Measurements from ENCODE around the gene GPR146.
"Not testable (repeated sequence)": the region's sequence is repeated elsewhere in the genome, so short reads cannot be mapped to it uniquely, and the experiment has no call there.

The GPR146 gene

GRCh38 chr7:1044189-1045068, at the start of gene GPR146:
TSS of gene GPR146 (plus strand) at chr7:1044546. CDS start at chr7:1057516, 12,970 bp downstream.
- Histone ChIP-seq H3K9me3 (ENCODE audit: control insufficient read depth in 1 of 2, low read length in 2 of 2) (no peaks in the 10 kb centered on the region), H3K4me1 (ENCODE audit: control insufficient read depth in 1 of 2, insufficient read depth in 2 of 2, low read length in 2 of 2) (peaks cover 4 to 54% of the 10 kb centered on the region in 2 donors), H3K36me3 (ENCODE audit: control insufficient read depth in 1 of 2, insufficient read depth in 2 of 2, low read length in 2 of 2) (no peaks in the 10 kb centered on the region), H3K27ac (ENCODE audit: low read length) (peak within 1 kb of the TSS; percentile 81), H3K27me3 (ENCODE audit: low read depth, low read length) (no peaks in the 10 kb centered on the region), H3K4me3 (ENCODE audit: low read depth in 1 of 2, low read length in 2 of 2) (peak within 1 kb of the TSS; percentile 65 to 74)

GRCh38 chr7:994592-995308, 49.6 kb upstream of the GPR146 start:
- Histone ChIP-seq H3K27ac (ENCODE audit: low read length) (no peak overlapping the region), H3K4me3 (ENCODE audit: low read depth in 1 of 2, low read length in 2 of 2) (no peak overlapping the region), H3K4me1 (ENCODE audit: control insufficient read depth in 1 of 2, insufficient read depth in 2 of 2, low read length in 2 of 2) (peaks cover 0 to 12% of the 10 kb centered on the region in 2 donors), H3K36me3 (ENCODE audit: control insufficient read depth in 1 of 2, insufficient read depth in 2 of 2, low read length in 2 of 2) (peaks cover 0 to 36% of the 10 kb centered on the region in 2 donors), H3K27me3 (ENCODE audit: low read depth, low read length) (no peaks in the 10 kb centered on the region), H3K9me3 (ENCODE audit: control insufficient read depth in 1 of 2, low read length in 2 of 2) (no peaks in the 10 kb centered on the region)

- Histone ChIP-seq H3K27ac (ENCODE audit: low read length) (no peak overlapping the region), H3K36me3 (ENCODE audit: control insufficient read depth in 1 of 2, insufficient read depth in 2 of 2, low read length in 2 of 2) (peaks cover 0 to 39% of the 10 kb centered on the region in 2 donors), H3K27me3 (ENCODE audit: low read depth, low read length) (no peaks in the 10 kb centered on the region), H3K9me3 (ENCODE audit: control insufficient read depth in 1 of 2, low read length in 2 of 2) (no peaks in the 10 kb centered on the region), H3K4me1 (ENCODE audit: control insufficient read depth in 1 of 2, insufficient read depth in 2 of 2, low read length in 2 of 2) (peaks cover 0 to 12% of the 10 kb centered on the region in 2 donors), H3K4me3 (ENCODE audit: low read depth in 1 of 2, low read length in 2 of 2) (no peak overlapping the region)
Observed at GRCh38 chr7:995571-995970, 48.8 kb upstream of the GPR146 start.

GRCh38 chr7:996079-996872, 48.1 kb upstream of the GPR146 start:
- Histone ChIP-seq H3K9me3 (ENCODE audit: control insufficient read depth in 1 of 2, low read length in 2 of 2) (no peaks in the 10 kb centered on the region), H3K27ac (ENCODE audit: low read length) (no peak overlapping the region), H3K36me3 (ENCODE audit: control insufficient read depth in 1 of 2, insufficient read depth in 2 of 2, low read length in 2 of 2) (peaks cover 0 to 39% of the 10 kb centered on the region in 2 donors), H3K4me1 (ENCODE audit: control insufficient read depth in 1 of 2, insufficient read depth in 2 of 2, low read length in 2 of 2) (peaks cover 0 to 12% of the 10 kb centered on the region in 2 donors), H3K4me3 (ENCODE audit: low read depth in 1 of 2, low read length in 2 of 2) (no peak overlapping the region), H3K27me3 (ENCODE audit: low read depth, low read length) (no peaks in the 10 kb centered on the region)

- Histone ChIP-seq H3K4me3 (ENCODE audit: low read depth in 1 of 2, low read length in 2 of 2) (no peak overlapping the region), H3K9me3 (ENCODE audit: control insufficient read depth in 1 of 2, low read length in 2 of 2) (no peaks in the 10 kb centered on the region), H3K36me3 (ENCODE audit: control insufficient read depth in 1 of 2, insufficient read depth in 2 of 2, low read length in 2 of 2) (peaks cover 0 to 39% of the 10 kb centered on the region in 2 donors), H3K27ac (ENCODE audit: low read length) (no peak overlapping the region), H3K4me1 (ENCODE audit: control insufficient read depth in 1 of 2, insufficient read depth in 2 of 2, low read length in 2 of 2) (peaks cover 0 to 10% of the 10 kb centered on the region in 2 donors), H3K27me3 (ENCODE audit: low read depth, low read length) (no peaks in the 10 kb centered on the region)
Observed at GRCh38 chr7:997404-998395, 46.6 kb upstream of the GPR146 start.

- Histone ChIP-seq H3K27me3 (ENCODE audit: low read depth, low read length) (no peaks in the 10 kb centered on the region), H3K4me1 (ENCODE audit: control insufficient read depth in 1 of 2, insufficient read depth in 2 of 2, low read length in 2 of 2) (no peaks in the 10 kb centered on the region), H3K9me3 (ENCODE audit: control insufficient read depth in 1 of 2, low read length in 2 of 2) (no peaks in the 10 kb centered on the region), H3K36me3 (ENCODE audit: control insufficient read depth in 1 of 2, insufficient read depth in 2 of 2, low read length in 2 of 2) (peaks cover 0 to 39% of the 10 kb centered on the region in 2 donors), H3K4me3 (ENCODE audit: low read depth in 1 of 2, low read length in 2 of 2) (no peak overlapping the region), H3K27ac (ENCODE audit: low read length) (no peak overlapping the region)
Observed at GRCh38 chr7:999149-999879, 45.0 kb upstream of the GPR146 start.

GRCh38 chr7:999941-1000935, 44.1 kb upstream of the GPR146 start:
- H3K9me3 ChIP-seq (ENCODE audit: control insufficient read depth in 1 of 2, low read length in 2 of 2), result no peaks in the 10 kb centered on the region
- H3K4me3 ChIP-seq (ENCODE audit: low read depth in 1 of 2, low read length in 2 of 2), result no peak overlapping the region
- H3K27me3 ChIP-seq (ENCODE audit: low read depth, low read length), result no peaks in the 10 kb centered on the region
- H3K36me3 ChIP-seq (ENCODE audit: control insufficient read depth in 1 of 2, insufficient read depth in 2 of 2, low read length in 2 of 2), result peaks cover 0 to 34% of the 10 kb centered on the region in 2 donors
- no peak overlapping the region for H3K27ac ChIP-seq (ENCODE audit: low read length)
- H3K4me1 ChIP-seq (ENCODE audit: control insufficient read depth in 1 of 2, insufficient read depth in 2 of 2, low read length in 2 of 2), result no peaks in the 10 kb centered on the region

GRCh38 chr7:1001069-1001770, 43.1 kb upstream of the GPR146 start:
- H3K9me3 ChIP-seq (ENCODE audit: control insufficient read depth in 1 of 2, low read length in 2 of 2); H3K4me3 ChIP-seq (ENCODE audit: low read depth in 1 of 2, low read length in 2 of 2); H3K4me1 ChIP-seq (ENCODE audit: control insufficient read depth in 1 of 2, insufficient read depth in 2 of 2, low read length in 2 of 2); H3K27ac ChIP-seq (ENCODE audit: low read length); H3K27me3 ChIP-seq (ENCODE audit: low read depth, low read length): not testable (repeated sequence)
- peaks cover 0 to 28% of the 10 kb centered on the region in 2 donors for H3K36me3 ChIP-seq (ENCODE audit: control insufficient read depth in 1 of 2, insufficient read depth in 2 of 2, low read length in 2 of 2)

GRCh38 chr7:1002026-1002425, 42.3 kb upstream of the GPR146 start:
- not testable (repeated sequence) for H3K9me3 ChIP-seq (ENCODE audit: control insufficient read depth in 1 of 2, low read length in 2 of 2); H3K27ac ChIP-seq (ENCODE audit: low read length); H3K4me3 ChIP-seq (ENCODE audit: low read depth in 1 of 2, low read length in 2 of 2); H3K4me1 ChIP-seq (ENCODE audit: control insufficient read depth in 1 of 2, insufficient read depth in 2 of 2, low read length in 2 of 2); H3K27me3 ChIP-seq (ENCODE audit: low read depth, low read length)
- H3K36me3 ChIP-seq (ENCODE audit: control insufficient read depth in 1 of 2, insufficient read depth in 2 of 2, low read length in 2 of 2), result peaks cover 0 to 24% of the 10 kb centered on the region in 2 donors

Measured in muscle layer of duodenum (tissue), 2 donors.